Measurements from ENCODE around the gene LSS. TPM values are rescaled to one million over a fixed set of nuclear protein-coding genes. Genes with fewer than 3 reads are reported as not detected.

Gene LSS
- total and polyA plus RNA-seq, 7 donors: 17.4 to 78.6 (median 51.7) TPM

DNA sequence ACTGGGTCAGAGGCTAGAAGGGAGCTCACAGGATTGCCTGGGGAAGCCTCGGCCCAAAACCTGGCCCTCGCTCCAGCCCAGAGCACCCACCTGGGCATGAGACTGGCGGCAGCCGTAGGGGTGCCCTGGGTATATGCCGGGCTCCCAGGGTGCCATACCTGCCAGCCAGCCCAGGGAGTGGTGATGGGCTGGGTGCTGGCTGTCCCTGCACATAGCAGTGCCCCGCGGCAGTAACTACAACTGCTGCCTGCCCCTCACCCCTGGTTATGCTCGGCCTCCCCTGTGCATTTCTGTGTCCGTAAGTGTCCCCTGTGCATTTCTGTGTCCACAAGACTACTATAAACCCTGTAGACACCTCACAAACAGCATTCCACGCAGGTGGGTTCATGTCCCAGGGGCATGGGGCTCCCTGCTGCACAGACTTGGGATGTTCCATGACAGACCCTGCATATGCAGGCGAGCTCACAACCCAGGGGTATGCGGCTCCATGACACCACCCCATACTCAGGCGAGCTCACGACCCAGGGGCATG lies 38.5 kb downstream of the LSS start:
- H3K36me3 ChIP-seq: peaks cover 12 to 57% (median 16%) of the 10 kb centered on the region in 4 donors
- intact Hi-C loops (cut with DNase I): no loop called here
- no peaks in the 10 kb centered on the region for H3K9me3 ChIP-seq
- H3K4me3 ChIP-seq: no peak overlapping the region
- TF ChIP-seq, protein P1, sequence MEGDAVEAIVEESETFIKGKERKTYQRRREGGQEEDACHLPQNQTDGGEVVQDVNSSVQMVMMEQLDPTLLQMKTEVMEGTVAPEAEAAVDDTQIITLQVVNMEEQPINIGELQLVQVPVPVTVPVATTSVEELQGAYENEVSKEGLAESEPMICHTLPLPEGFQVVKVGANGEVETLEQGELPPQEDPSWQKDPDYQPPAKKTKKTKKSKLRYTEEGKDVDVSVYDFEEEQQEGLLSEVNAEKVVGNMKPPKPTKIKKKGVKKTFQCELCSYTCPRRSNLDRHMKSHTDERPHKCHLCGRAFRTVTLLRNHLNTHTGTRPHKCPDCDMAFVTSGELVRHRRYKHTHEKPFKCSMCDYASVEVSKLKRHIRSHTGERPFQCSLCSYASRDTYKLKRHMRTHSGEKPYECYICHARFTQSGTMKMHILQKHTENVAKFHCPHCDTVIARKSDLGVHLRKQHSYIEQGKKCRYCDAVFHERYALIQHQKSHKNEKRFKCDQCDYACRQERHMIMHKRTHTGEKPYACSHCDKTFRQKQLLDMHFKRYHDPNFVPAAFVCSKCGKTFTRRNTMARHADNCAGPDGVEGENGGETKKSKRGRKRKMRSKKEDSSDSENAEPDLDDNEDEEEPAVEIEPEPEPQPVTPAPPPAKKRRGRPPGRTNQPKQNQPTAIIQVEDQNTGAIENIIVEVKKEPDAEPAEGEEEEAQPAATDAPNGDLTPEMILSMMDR (IDR thresholded peaks at IDR 0.05): no peak
- TF ChIP-seq POLR2A (IDR thresholded peaks at IDR 0.05): no peak
- no peak for TF ChIP-seq EP300 (IDR thresholded peaks at IDR 0.05)
- no peak for TF ChIP-seq POLR2AphosphoS5 (IDR thresholded peaks at IDR 0.05)
- H3K27ac ChIP-seq: peak overlapping the region in 2 of 4 donors; percentile 57 to 69
- no peak for DNase-seq
- H3K27me3 ChIP-seq: peaks cover 0 to 3% (median 0%) of the 10 kb centered on the region in 3 donors
- 96% methylated on average over 14 of the region's 14 CpGs for WGBS, 2 donors
- H3K4me1 ChIP-seq: peaks cover 0 to 23% (median 19%) of the 10 kb centered on the region in 4 donors

GRCh38 chr21:46189213-46189958 lies 39.2 kb downstream of the LSS start:
- peak; percentile 65 for DNase-seq
- WGBS, 2 donors: 85 to 86% methylated on average over 9 of the region's 9 CpGs
- Histone ChIP-seq H3K4me3 (no peak overlapping the region), H3K4me1 (peaks cover 0 to 26% (median 19%) of the 10 kb centered on the region in 4 donors), H3K27ac (peak overlapping the region; percentile 52 to 77 (median 63)), H3K36me3 (peaks cover 8 to 51% (median 12%) of the 10 kb centered on the region in 4 donors), H3K9me3 (no peaks in the 10 kb centered on the region), H3K27me3 (peaks cover 0 to 9% (median 0%) of the 10 kb centered on the region in 3 donors)
- TF ChIP-seq EP300 (IDR thresholded peaks at IDR 0.05): no peak
- TF ChIP-seq, protein P1 (IDR thresholded peaks at IDR 0.05): no peak
- TF ChIP-seq POLR2A (IDR thresholded peaks at IDR 0.05): no peak
- TF ChIP-seq POLR2AphosphoS5 (IDR thresholded peaks at IDR 0.05): no peak
- intact Hi-C loops (cut with DNase I): no loop called here

DNA sequence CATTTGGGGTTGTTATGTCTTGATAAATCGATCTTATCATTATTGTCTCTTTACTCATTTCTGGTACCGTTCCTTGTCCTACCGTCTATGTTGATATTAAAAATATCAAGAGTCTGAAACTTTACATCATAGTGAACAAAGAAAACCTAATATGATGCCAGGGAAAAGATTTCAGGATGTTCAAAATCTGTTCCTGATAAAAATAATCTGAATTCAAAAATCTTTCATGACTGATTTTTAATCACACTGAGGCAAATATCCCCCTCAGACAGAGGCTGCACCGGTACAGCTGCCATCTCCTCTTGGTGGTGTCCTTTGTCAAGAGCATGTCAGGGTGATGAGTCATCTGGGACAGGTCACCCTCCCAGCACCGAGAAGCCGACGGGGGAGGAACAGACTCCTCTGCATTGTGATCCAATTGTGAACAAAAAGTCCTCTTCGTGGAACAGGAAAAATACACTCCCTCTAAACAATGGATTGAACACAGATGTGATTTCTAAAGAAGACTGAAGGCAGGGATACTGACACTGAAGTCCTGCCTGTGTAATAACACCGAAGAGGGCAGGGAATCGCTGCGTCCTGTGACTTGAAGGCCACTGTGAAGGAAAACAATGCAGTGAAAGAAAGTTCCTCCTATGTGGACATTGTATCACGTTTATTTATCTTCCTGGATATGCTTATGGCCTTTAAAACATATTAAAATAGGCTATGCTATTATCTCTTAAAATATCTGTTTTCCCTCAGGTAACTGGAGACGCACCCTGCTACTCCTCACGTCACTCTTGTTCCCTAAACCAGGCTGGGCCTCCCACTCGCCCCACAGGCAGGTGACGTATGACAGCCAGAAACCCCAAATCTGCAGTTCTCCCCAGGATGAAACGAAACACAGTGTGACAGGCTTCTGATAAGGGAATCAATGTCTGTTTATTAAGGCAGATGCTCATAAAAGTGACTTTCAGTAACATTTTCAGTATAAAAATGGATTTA lies 40.1 kb downstream of the LSS start:
- H3K36me3 ChIP-seq: peaks cover 0 to 42% (median 3%) of the 10 kb centered on the region in 4 donors
- intact Hi-C loops (cut with DNase I): no loop called here
- peaks cover 0 to 26% (median 23%) of the 10 kb centered on the region in 4 donors for H3K4me1 ChIP-seq
- peaks cover 0 to 9% (median 0%) of the 10 kb centered on the region in 3 donors for H3K27me3 ChIP-seq
- TF ChIP-seq POLR2A (IDR thresholded peaks at IDR 0.05): no peak
- TF ChIP-seq EP300 (IDR thresholded peaks at IDR 0.05): no peak
- TF ChIP-seq POLR2AphosphoS5 (IDR thresholded peaks at IDR 0.05): peak; percentile 11 to 53 (median 32)
- TF ChIP-seq, protein P1 (IDR thresholded peaks at IDR 0.05): no peak
- no peak overlapping the region for H3K4me3 ChIP-seq
- H3K27ac ChIP-seq: peak overlapping the region; percentile 52 to 77 (median 63)
- peak; percentile 86 for DNase-seq
- no peaks in the 10 kb centered on the region for H3K9me3 ChIP-seq
- WGBS, 2 donors: 65 to 66% methylated on average over 17 of the region's 17 CpGs

DNA sequence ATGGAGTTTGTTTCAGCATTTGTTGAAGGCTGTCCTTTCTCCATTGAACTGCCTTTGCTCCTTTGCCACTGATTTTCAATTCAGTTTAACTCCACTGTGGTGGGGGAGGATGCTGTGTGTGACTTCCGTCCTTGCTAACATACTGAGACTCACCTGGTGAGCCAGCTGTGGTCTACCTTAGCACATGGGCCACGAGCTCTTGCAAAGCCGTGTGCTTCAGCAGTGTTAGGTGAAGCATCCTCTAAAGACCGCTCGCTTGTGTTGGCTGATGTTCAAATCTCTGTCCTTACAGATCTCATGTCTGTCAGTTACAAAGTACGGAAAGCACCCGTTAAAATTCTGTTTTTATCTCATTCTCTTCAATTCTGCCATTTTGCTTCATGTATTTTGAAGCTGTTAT lies 40.8 kb downstream of the LSS start:
- Histone ChIP-seq H3K27me3 (peaks cover 0 to 9% (median 0%) of the 10 kb centered on the region in 3 donors), H3K9me3 (no peaks in the 10 kb centered on the region), H3K4me1 (peaks cover 0 to 29% (median 26%) of the 10 kb centered on the region in 4 donors), H3K4me3 (no peak overlapping the region), H3K36me3 (peaks cover 0 to 37% (median 2%) of the 10 kb centered on the region in 4 donors), H3K27ac (peak overlapping the region in 3 of 4 donors; percentile 57 to 77 (median 69))
- DNase-seq: no peak
- TF ChIP-seq, protein P1 (IDR thresholded peaks at IDR 0.05): no peak
- TF ChIP-seq EP300 (IDR thresholded peaks at IDR 0.05) (no peak), POLR2A (IDR thresholded peaks at IDR 0.05) (no peak), POLR2AphosphoS5 (IDR thresholded peaks at IDR 0.05) (no peak)
- intact Hi-C loops (cut with DNase I): no loop called here
- 90 to 94% methylated on average over 7 of the region's 7 CpGs for WGBS, 2 donors
